Naive B cell (primary cell): Measurements from ENCODE around the gene CTIF. TPM values are rescaled to one million over a fixed set of nuclear protein-coding genes. Genes with fewer than 3 reads are reported as not detected.
"Not testable (repeated sequence)": the region's sequence is repeated elsewhere in the genome, so short reads cannot be mapped to it uniquely, and the experiment has no call there.

Experiments used
- ATAC-seq, 2 donors: fragments of 150-1000 bp; cut with Tn5 transposase; 2 replicates each; pipeline ENCODE4 v1.10.0; 2021; ENCODE audit warnings: low read depth in 2 of 2, mild to moderate bottlenecking in 2 of 2, moderate library complexity in 2 of 2
- DNase-seq: peaks from one replicate; pipeline ENCODE4 v3.0.0; 2022
- H3K27ac Mint-ChIP-seq, 6 donors: one replicate each; pipeline ENCODE4 v1.8.0; 2020 to 2022; ENCODE audit warnings: mild to moderate bottlenecking in 6 of 6, mixed read lengths in 6 of 6, moderate library complexity in 5 of 6, inconsistent platforms in 2 of 6
- H3K27me3 Mint-ChIP-seq, 3 donors: one replicate each; pipeline ENCODE4 v1.8.0; 2021 to 2022; ENCODE audit warnings: mixed read lengths in 3 of 3, mild to moderate bottlenecking in 1 of 3
- H3K36me3 Mint-ChIP-seq, 2 donors: one replicate each; pipeline ENCODE4 v1.8.0; 2020 to 2022; ENCODE audit warnings: mixed read lengths in 2 of 2, inconsistent platforms in 1 of 2, mild to moderate bottlenecking in 1 of 2
- H3K4me1 Mint-ChIP-seq, 3 donors: one replicate each; pipeline ENCODE4 v1.8.0; 2020 to 2022; ENCODE audit warnings: mixed read lengths in 3 of 3, inconsistent platforms in 1 of 3, mild to moderate bottlenecking in 1 of 3, moderate library complexity in 1 of 3
- H3K4me3 Mint-ChIP-seq, 8 donors: one replicate each; pipeline ENCODE4 v1.8.0; 2020 to 2022; ENCODE audit warnings: mild to moderate bottlenecking in 8 of 8, mixed read lengths in 8 of 8, moderate library complexity in 8 of 8, inconsistent platforms in 2 of 8
- H3K9me3 Mint-ChIP-seq, 7 donors: one replicate each; pipeline ENCODE4 v1.8.0; 2020 to 2022; ENCODE audit warnings: mixed read lengths in 7 of 7, mild to moderate bottlenecking in 5 of 7, inconsistent platforms in 2 of 7, moderate library complexity in 1 of 7
- polyA plus RNA-seq, 6 donors: library from polyadenylated mRNA; unstranded; fragments of 300-500 nt; fragmentation: Illumina TruSeq; gene quantifications; one replicate each; pipeline ENCODE4 v1.2.3, GENCODE V29; 2021; ENCODE audit warnings: low read depth in 6 of 6

The CTIF gene
- polyA plus RNA-seq, 6 donors from 2014 or later: 0.29 to 1.1 (median 0.66) TPM; not detected in 2

GRCh38 chr18:48811401-48811800 is 272.6 kb downstream of the CTIF start:
- no peak for DNase-seq

GRCh38 chr18:48811977-48812451 is 273.2 kb downstream of the CTIF start:
- H3K27me3 Mint-ChIP-seq, ATAC-seq, H3K9me3 Mint-ChIP-seq, DNase-seq, H3K4me3 Mint-ChIP-seq, H3K36me3 Mint-ChIP-seq: not testable (repeated sequence)
- Mint-ChIP-seq H3K4me1 (peaks cover 11 to 24% (median 16%) of the 10 kb centered on the region in 3 donors), H3K27ac (peak overlapping the region in 1 of 6 donors; percentile 76)

More at GRCh38 chr18:48811401-48811800, 272.6 kb downstream of the CTIF start:
- Mint-ChIP-seq H3K4me1 (peaks cover 11 to 29% (median 16%) of the 10 kb centered on the region in 3 donors), H3K9me3 (no peaks in the 10 kb centered on the region), H3K27ac (no peak overlapping the region), H3K4me3 (no peak overlapping the region), H3K27me3 (no peaks in the 10 kb centered on the region), H3K36me3 (peaks cover 0 to 3% of the 10 kb centered on the region in 2 donors)
- no peak for ATAC-seq

GRCh38 chr18:48813321-48813720 is 274.5 kb downstream of the CTIF start:
- Mint-ChIP-seq H3K27me3 (no peaks in the 10 kb centered on the region), H3K9me3 (no peaks in the 10 kb centered on the region), H3K4me3 (no peak overlapping the region), H3K27ac (no peak overlapping the region), H3K36me3 (peaks cover 0 to 3% of the 10 kb centered on the region in 2 donors), H3K4me1 (peaks cover 11 to 18% (median 16%) of the 10 kb centered on the region in 3 donors)
- DNase-seq (no peak), ATAC-seq (no peak)

GRCh38 chr18:48813833-48814489 is 275.1 kb downstream of the CTIF start:
- Mint-ChIP-seq H3K4me3 (no peak overlapping the region), H3K4me1 (peaks cover 11 to 18% (median 16%) of the 10 kb centered on the region in 3 donors), H3K36me3 (peaks cover 0 to 3% of the 10 kb centered on the region in 2 donors), H3K27me3 (no peaks in the 10 kb centered on the region), H3K9me3 (no peaks in the 10 kb centered on the region), H3K27ac (peak overlapping the region in 2 of 6 donors; percentile 39 to 45)
- peak; percentile 39 to 61 for ATAC-seq
- no peak for DNase-seq

GRCh38 chr18:48814490-48815178 is 275.8 kb downstream of the CTIF start:
- Mint-ChIP-seq H3K9me3 (no peaks in the 10 kb centered on the region), H3K4me3 (no peak overlapping the region), H3K4me1 (peaks cover 11 to 19% (median 16%) of the 10 kb centered on the region in 3 donors), H3K27me3 (no peaks in the 10 kb centered on the region), H3K36me3 (peaks cover 0 to 3% of the 10 kb centered on the region in 2 donors), H3K27ac (peak overlapping the region in 3 of 6 donors; percentile 14 to 65 (median 45))
- ATAC-seq: no peak
- no peak for DNase-seq

GRCh38 chr18:48815179-48815515 is 276.3 kb downstream of the CTIF start:
- DNase-seq (no peak), ATAC-seq (no peak)
- Mint-ChIP-seq H3K4me1 (peaks cover 11 to 21% (median 16%) of the 10 kb centered on the region in 3 donors), H3K27ac (peak overlapping the region in 1 of 6 donors; percentile 14), H3K27me3 (no peaks in the 10 kb centered on the region), H3K4me3 (no peak overlapping the region), H3K9me3 (no peaks in the 10 kb centered on the region), H3K36me3 (peaks cover 0 to 3% of the 10 kb centered on the region in 2 donors)

- Mint-ChIP-seq H3K4me3 (no peak overlapping the region), H3K36me3 (peaks cover 0 to 3% of the 10 kb centered on the region in 2 donors), H3K27me3 (no peaks in the 10 kb centered on the region), H3K4me1 (peaks cover 15 to 26% (median 20%) of the 10 kb centered on the region in 3 donors), H3K27ac (no peak overlapping the region), H3K9me3 (no peaks in the 10 kb centered on the region)
- no peak for ATAC-seq
- DNase-seq: no peak
These were observed 276.9 kb downstream of the CTIF start for GRCh38 chr18:48815581-48816324.

- Mint-ChIP-seq H3K9me3 (no peaks in the 10 kb centered on the region), H3K27ac (no peak overlapping the region), H3K4me3 (no peak overlapping the region), H3K27me3 (no peaks in the 10 kb centered on the region), H3K36me3 (peaks cover 0 to 3% of the 10 kb centered on the region in 2 donors), H3K4me1 (peaks cover 17 to 31% (median 19%) of the 10 kb centered on the region in 3 donors)
- DNase-seq (no peak), ATAC-seq (no peak)
These were observed 277.7 kb downstream of the CTIF start for GRCh38 chr18:48816554-48816953.

- DNase-seq: no peak
- peaks cover 17 to 31% (median 19%) of the 10 kb centered on the region in 3 donors for H3K4me1 Mint-ChIP-seq
- H3K27me3 Mint-ChIP-seq: no peaks in the 10 kb centered on the region
- H3K4me3 Mint-ChIP-seq: no peak overlapping the region
- peaks cover 0 to 3% of the 10 kb centered on the region in 2 donors for H3K36me3 Mint-ChIP-seq
- H3K27ac Mint-ChIP-seq: no peak overlapping the region
- no peaks in the 10 kb centered on the region for H3K9me3 Mint-ChIP-seq
- ATAC-seq: no peak
These were observed 278.2 kb downstream of the CTIF start for GRCh38 chr18:48817021-48817461.

- H3K4me1 Mint-ChIP-seq: peaks cover 12 to 24% (median 12%) of the 10 kb centered on the region in 3 donors
- H3K9me3 Mint-ChIP-seq: peaks cover 0 to 2% (median 0%) of the 10 kb centered on the region in 7 donors
- peak overlapping the region in 3 of 6 donors; percentile 55 to 82 (median 81) for H3K27ac Mint-ChIP-seq
- ATAC-seq (no peak), DNase-seq (no peak)
- H3K27me3 Mint-ChIP-seq: no peaks in the 10 kb centered on the region
- H3K4me3 Mint-ChIP-seq: no peak overlapping the region
- peaks cover 0 to 3% of the 10 kb centered on the region in 2 donors for H3K36me3 Mint-ChIP-seq
These were observed 279.8 kb downstream of the CTIF start for GRCh38 chr18:48818329-48819254.

- no peak for DNase-seq
- H3K9me3 Mint-ChIP-seq: peaks cover 0 to 3% (median 0%) of the 10 kb centered on the region in 7 donors
- H3K27ac Mint-ChIP-seq: peak overlapping the region in 1 of 6 donors; percentile 73
- no peak for ATAC-seq
- peaks cover 12 to 20% (median 12%) of the 10 kb centered on the region in 3 donors for H3K4me1 Mint-ChIP-seq
- H3K4me3 Mint-ChIP-seq: no peak overlapping the region
- H3K36me3 Mint-ChIP-seq: peaks cover 0 to 3% of the 10 kb centered on the region in 2 donors
- no peaks in the 10 kb centered on the region for H3K27me3 Mint-ChIP-seq
These were observed 280.4 kb downstream of the CTIF start for GRCh38 chr18:48819276-48819675.

GRCh38 chr18:48819781-48820482 is 281.1 kb downstream of the CTIF start:
- Mint-ChIP-seq H3K27ac (peak overlapping the region in 1 of 6 donors; percentile 13), H3K9me3 (peaks cover 0 to 3% (median 0%) of the 10 kb centered on the region in 7 donors), H3K36me3 (peaks cover 0 to 3% of the 10 kb centered on the region in 2 donors), H3K4me1 (peaks cover 12 to 17% (median 12%) of the 10 kb centered on the region in 3 donors), H3K4me3 (peak overlapping the region in 2 of 8 donors; percentile 3 to 42), H3K27me3 (peaks cover 0 to 2% (median 0%) of the 10 kb centered on the region in 3 donors)
- ATAC-seq: no peak
- no peak for DNase-seq
